SKM-1 treated with dmso at 0.1 percent for 144 hours (cell line): ENCODE data around the gene MYH9.
"Not testable (repeated sequence)": the region's sequence is repeated elsewhere in the genome, so short reads cannot be mapped to it uniquely, and the experiment has no call there.

Experiments
- DNase-seq: peaks from one replicate; lab custom pipeline; 2025; ENCODE audit not compliant: unreplicated experiment; lab: John Stamatoyannopoulos, UW

MYH9 gene

GRCh38 chr22:36387959-36388726, at the start of gene MYH9:
Gene MYH9 (minus strand): TSS chr22:36387967. CDS start chr22:36349236, 38,731 bp downstream.
- peak; percentile 97 for DNase-seq

DNA sequence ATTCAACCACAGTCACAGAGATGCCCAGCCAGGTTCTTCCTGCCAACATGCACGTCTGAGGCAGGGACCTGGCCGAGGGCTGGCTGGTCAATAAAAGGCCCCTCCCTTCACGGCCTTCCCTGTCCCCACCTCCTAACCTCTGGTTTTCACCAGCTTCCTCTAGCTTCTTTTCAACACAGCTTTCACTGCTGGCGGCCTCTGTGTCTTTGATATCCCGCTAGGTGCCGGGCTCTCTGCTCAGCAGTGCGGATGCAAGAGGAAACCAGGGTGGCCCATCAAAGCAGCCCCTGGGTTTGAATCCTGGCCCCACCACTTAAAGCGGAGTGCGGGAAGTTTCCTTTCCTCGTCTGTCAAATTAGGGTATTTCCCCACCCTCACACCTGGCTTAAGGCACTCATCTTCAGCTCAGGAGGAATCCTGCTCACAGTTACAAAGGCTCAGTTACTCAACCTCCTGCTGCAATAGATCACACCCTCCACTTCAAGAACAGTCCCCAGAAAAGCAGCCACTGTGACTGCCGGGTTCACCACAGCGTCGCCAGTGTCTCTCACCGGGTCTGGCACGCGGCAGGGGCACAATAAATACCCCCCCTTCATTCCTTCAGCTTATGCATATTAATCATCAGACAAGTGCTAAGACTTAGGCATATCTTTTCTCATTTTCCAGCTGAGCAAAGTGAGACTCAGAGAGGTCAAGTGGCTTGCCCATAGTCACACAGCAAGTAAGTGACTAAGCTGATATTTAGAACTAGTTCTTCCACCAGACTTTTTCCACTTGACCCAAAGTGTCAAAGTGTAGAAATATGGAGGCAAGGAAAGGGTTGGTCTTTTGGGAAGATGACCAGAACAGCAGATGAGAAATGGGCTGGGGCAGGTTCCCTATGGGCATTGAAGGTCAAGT, 48.0 kb upstream of the MYH9 start:
- peak; percentile 64 for DNase-seq

GRCh38 chr22:36433318-36434231, 45.8 kb upstream of the MYH9 start:
- no peak for DNase-seq

DNA sequence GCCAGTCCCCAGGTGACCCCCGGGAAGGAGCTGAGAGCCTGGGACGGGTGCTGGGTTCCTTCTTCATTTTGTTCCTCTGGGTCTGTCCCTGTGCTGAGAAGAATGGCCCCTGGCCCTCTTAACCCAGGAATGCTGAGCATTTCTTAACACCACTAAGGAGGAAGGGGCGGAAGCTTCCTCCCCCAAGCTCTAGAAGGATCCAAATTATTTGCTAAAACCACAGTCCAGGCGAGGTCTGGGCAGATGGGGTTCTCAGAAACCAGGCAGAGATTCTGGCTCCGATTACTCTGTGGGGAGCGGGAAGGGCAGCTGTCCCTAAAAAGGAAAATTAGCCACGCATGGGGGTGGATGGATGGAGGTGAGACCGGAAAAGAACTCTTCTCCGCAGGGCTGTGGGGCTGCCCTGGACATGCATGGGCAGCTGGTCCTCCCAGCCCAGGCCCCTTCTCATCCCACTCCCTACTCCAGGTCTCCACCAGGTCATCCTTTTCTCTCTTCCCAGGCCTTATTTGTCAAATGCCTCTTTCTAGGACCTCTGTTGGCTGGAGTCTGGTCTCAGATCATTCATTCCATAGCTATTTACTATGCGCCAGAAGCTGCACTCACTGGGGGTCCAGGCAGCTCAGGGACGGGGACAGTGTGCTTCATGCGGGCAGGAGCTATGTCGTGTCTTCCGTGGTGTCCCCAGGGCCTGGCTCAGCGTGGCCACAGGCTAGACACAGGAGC, 45.0 kb upstream of the MYH9 start:
- no peak for DNase-seq

GRCh38 chr22:36431977-36432376, 44.2 kb upstream of the MYH9 start:
- DNase-seq, result no peak

- no peak for DNase-seq
Observed at GRCh38 chr22:36430863-36431262, 43.1 kb upstream of the MYH9 start.

DNA sequence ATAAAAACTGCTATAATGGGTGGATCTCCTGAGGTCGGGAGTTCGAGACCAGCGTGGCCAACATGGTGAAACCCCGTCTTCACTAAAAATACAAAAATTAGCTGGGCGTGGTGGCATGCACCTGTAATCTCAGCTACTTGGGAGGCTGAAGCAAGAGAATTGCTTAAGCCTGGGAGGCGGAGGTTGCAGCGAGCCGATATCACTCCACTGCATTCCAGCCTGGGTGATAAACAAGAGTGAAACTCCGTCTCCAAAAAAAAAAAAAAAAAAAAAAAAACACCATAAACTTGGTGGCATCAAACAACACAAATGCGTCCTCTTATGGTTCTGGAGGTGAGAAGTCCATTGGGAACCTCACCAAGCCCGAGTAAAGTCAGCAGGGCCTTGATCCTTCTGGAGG, 40.2 kb upstream of the MYH9 start:
- DNase-seq, result not testable (repeated sequence)

GRCh38 chr22:36425977-36426523, 38.3 kb upstream of the MYH9 start:
- peak; percentile 33 for DNase-seq

GRCh38 chr22:36424901-36425579, 37.3 kb upstream of the MYH9 start:
- DNase-seq, result peak; percentile 33

DNA sequence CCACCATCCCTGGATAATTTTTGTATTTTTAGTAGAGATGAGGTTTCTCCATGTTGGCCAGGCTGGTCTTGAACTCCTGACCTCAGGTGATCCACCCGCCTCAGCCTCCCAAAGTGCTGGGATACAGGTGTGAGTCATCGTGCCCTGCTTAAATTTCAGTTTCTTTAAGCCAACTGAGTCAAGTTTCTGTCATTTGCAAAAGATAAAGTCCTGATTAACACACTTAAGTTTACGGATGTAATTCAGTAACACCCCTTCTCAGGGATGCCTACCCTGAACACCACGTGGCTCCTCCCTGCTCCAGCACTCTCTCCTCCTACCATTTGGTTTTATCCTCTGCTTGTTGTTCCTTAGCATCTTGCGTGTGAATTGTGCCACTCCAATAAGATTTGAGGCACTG, 36.7 kb upstream of the MYH9 start:
- DNase-seq, result not testable (repeated sequence)

DNA sequence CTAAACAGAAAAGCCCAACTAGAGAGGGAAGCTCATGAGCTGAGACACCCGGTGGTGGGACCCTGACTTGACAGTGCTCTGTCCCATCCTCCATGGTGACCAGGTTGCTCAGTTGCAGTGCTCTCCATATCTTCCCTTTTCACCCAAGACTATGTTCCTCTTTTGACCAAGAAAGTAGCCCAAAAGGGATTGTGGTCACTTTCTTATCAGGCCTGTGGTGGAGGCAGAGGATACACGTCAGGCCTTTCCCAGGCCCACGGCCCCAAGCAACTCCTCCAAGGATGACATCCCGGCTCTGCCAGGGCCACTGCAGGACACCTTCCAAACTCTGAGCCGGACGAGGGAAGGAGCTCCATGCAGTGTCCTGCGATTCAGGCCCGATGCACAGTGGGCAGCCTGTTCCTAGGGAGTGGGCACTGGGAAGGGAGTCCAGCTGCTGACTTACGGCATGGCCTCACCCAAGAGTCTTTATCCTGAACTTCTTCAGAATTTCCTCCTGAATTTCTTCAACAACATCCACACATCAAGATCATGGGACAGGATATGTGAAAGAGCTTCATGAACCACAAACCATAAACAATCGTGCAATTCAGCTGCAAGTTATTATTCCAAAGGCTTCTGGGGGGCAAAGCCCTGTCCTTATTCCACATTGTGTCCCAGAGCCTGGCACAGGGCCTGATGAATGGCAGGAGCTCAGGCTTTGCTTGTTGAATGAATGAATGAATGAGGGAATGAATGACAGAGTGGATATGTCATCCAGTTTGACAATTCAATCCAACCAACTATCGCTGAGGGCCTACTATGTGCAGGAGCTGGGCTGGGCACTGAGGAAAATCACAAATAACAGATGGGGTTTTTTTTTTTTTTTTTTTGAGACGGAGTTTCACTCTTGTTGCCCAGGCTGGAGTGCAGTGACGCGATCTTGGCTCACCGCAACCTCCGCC, 36.0 kb upstream of the MYH9 start:
- peak; percentile 98 for DNase-seq

DNA sequence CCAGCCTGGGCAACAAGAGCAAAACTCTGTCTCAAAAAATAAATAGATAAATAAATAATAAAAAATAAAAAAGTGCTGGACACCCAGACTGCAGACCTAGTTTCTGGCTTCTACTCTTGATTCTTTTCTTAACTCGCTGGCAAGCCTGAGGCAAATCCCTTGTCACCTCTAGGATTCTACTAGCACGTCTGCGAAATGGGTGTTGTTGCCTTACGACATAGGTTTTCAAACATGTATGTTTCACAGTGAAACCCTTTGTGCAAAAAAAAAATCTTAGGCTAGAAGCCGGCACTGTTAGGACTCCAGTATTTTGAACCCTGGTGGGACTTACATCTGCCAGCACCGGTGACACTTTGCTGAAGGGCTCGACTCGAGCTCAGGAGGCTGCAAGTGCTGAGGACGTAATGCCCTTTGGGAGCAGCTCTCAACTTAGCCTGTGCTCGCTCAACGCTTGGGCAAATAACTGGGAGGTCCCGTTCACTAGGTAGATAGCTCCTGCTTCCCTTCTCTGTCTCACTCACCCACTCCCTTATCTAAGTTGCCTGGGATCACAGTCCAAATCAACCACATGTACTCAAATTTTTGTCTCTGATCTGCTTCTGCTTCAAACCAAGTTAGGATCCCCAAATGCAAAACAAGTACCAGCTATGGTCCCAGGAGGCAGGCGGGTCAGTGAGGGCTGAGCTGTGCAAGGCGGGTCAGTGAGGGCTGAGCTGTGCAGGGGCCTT, 34.7 kb upstream of the MYH9 start:
- no peak for DNase-seq

GRCh38 chr22:36419912-36420882, 32.4 kb upstream of the MYH9 start:
- DNase-seq, result no peak

GRCh38 chr22:36419177-36419911, 31.6 kb upstream of the MYH9 start:
- DNase-seq, result no peak

- DNase-seq, result no peak
Observed at GRCh38 chr22:36417281-36417686, 29.5 kb upstream of the MYH9 start.
